Osteocyte (in vitro differentiated cells): Measurements from ENCODE around the gene FUT3. TPM values are rescaled to one million over a fixed set of nuclear protein-coding genes. Genes with fewer than 3 reads are reported as not detected.

Source experiments
- DNase-seq: peaks from one replicate; pipeline ENCODE4 v3.0.0; 2021; ENCODE audit warnings: mixed read lengths; ENCODE audit not compliant: unreplicated experiment; ENCODE audit errors: extremely low spot score
- H3K27ac Mint-ChIP-seq: one replicate; pipeline ENCODE4 v1.8.0; 2021; ENCODE audit warnings: mild to moderate bottlenecking, mixed read lengths; ENCODE audit not compliant: unreplicated experiment
- H3K27me3 Mint-ChIP-seq: one replicate; pipeline ENCODE4 v1.8.0; 2021; ENCODE audit warnings: mixed read lengths; ENCODE audit not compliant: unreplicated experiment
- H3K36me3 Mint-ChIP-seq: one replicate; pipeline ENCODE4 v1.8.0; 2021; ENCODE audit warnings: mixed read lengths; ENCODE audit not compliant: unreplicated experiment
- H3K4me1 Mint-ChIP-seq: one replicate; pipeline ENCODE4 v1.8.0; 2021; ENCODE audit warnings: mixed read lengths; ENCODE audit not compliant: unreplicated experiment
- H3K4me3 Mint-ChIP-seq: one replicate; pipeline ENCODE4 v1.8.0; 2021; ENCODE audit warnings: mild to moderate bottlenecking, moderate library complexity, mixed read lengths; ENCODE audit not compliant: unreplicated experiment
- H3K9me3 Mint-ChIP-seq: one replicate; pipeline ENCODE4 v1.8.0; 2021; ENCODE audit warnings: mixed read lengths; ENCODE audit not compliant: unreplicated experiment
- total RNA-seq: library from RNA; stranded (reverse); gene quantifications from 2 replicates; pipeline ENCODE4 v1.2.1, GENCODE V29; 2021
- TF ChIP-seq, protein P1 (sequence below): fragments of 200-600 bp; sonication (generic); IDR thresholded peaks from 2 replicates; pipeline ENCODE4 v1.5.0; 2021; ENCODE audit warnings: antibody characterized with exemption, mild to moderate bottlenecking, moderate library complexity

FUT3 gene
- total RNA-seq, 1 donor from 2014 or later = not detected

- H3K27me3 Mint-ChIP-seq = no peaks in the 10 kb centered on the region
- TF ChIP-seq, protein P1, sequence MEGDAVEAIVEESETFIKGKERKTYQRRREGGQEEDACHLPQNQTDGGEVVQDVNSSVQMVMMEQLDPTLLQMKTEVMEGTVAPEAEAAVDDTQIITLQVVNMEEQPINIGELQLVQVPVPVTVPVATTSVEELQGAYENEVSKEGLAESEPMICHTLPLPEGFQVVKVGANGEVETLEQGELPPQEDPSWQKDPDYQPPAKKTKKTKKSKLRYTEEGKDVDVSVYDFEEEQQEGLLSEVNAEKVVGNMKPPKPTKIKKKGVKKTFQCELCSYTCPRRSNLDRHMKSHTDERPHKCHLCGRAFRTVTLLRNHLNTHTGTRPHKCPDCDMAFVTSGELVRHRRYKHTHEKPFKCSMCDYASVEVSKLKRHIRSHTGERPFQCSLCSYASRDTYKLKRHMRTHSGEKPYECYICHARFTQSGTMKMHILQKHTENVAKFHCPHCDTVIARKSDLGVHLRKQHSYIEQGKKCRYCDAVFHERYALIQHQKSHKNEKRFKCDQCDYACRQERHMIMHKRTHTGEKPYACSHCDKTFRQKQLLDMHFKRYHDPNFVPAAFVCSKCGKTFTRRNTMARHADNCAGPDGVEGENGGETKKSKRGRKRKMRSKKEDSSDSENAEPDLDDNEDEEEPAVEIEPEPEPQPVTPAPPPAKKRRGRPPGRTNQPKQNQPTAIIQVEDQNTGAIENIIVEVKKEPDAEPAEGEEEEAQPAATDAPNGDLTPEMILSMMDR = no peak
Observed at GRCh38 chr19:5839065-5840017, 11.9 kb downstream of the FUT3 start, which contains the start of gene FUT6. FUT6 (minus strand) TSS chr19:5839702; CDS start chr19:5832567, 7,135 bp downstream.

GRCh38 chr19:5838353-5839064 is 12.7 kb downstream of the FUT3 start:
- Mint-ChIP-seq H3K27me3 (peaks cover 6% of the 10 kb centered on the region), H3K4me1 (no peaks in the 10 kb centered on the region), H3K9me3 (no peaks in the 10 kb centered on the region), H3K36me3 (no peaks in the 10 kb centered on the region), H3K4me3 (no peak overlapping the region), H3K27ac (no peak overlapping the region)
- DNase-seq = no peak
- TF ChIP-seq, protein P1 = no peak

More at GRCh38 chr19:5839065-5840017, 11.9 kb downstream of the FUT3 start, which contains the start of gene FUT6:
- no peak for DNase-seq
- Mint-ChIP-seq H3K4me1 (no peaks in the 10 kb centered on the region), H3K9me3 (no peaks in the 10 kb centered on the region), H3K36me3 (no peaks in the 10 kb centered on the region), H3K27ac (no peak within 1 kb of the TSS), H3K4me3 (no peak within 1 kb of the TSS)

DNA sequence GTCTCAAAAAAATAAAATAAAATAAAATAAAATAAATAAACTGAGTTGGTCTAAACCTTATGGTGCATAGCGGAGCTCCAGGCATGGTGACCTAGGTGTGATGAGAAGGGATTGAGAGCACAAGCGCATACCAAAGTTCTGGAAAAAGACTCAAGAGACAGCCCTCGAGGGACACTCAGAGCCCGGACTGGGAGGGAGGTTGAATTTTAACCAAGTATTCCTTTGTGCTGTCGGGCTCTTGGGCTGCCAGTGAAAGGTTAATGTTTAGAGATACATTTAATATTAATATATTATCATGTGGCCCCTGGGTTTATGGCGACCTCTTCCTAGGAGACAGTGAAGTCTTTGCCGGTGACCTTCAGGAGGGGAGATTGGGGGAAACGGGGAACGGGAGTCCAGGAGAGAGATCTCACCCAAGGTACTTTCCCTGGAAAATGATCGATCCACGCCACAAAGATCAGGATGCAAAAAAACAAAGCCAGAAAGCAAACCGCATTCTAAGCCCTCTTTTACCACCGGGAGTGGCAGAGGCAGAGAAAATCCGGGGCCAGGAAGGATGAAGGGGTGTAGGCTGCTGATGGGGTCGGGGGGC is 13.4 kb downstream of the FUT3 start:
- DNase-seq = no peak
- Mint-ChIP-seq H3K9me3 (no peaks in the 10 kb centered on the region), H3K4me1 (no peaks in the 10 kb centered on the region)

GRCh38 chr19:5832527-5833216 is 18.6 kb downstream of the FUT3 start:
- Mint-ChIP-seq H3K4me1 (peaks cover 3% of the 10 kb centered on the region), H3K4me3 (no peak overlapping the region), H3K9me3 (no peaks in the 10 kb centered on the region), H3K36me3 (no peaks in the 10 kb centered on the region), H3K27me3 (peaks cover 6% of the 10 kb centered on the region), H3K27ac (no peak overlapping the region)
- TF ChIP-seq, protein P1 = no peak
- no peak for DNase-seq

More for the DNA sequence above, 13.4 kb downstream of the FUT3 start:
- no peak overlapping the region for H3K4me3 Mint-ChIP-seq
- peaks cover 6% of the 10 kb centered on the region for H3K27me3 Mint-ChIP-seq
- no peaks in the 10 kb centered on the region for H3K36me3 Mint-ChIP-seq
- no peak overlapping the region for H3K27ac Mint-ChIP-seq
- TF ChIP-seq, protein P1 = no peak
